Natural killer cell (primary cell): ENCODE results near the gene LRRC55. TPM values are rescaled to one million over a fixed set of nuclear protein-coding genes. Genes with fewer than 3 reads are reported as not detected.

ENCODE experiments used
- ATAC-seq, 3 donors: fragments of 150-1000 bp in 2 of 3; fragments of 200-7000 bp in 1 of 3; cut with Tn5 transposase; 1 replicate in 1 of 3; 2 replicates in 2 of 3; pipeline ENCODE4 v1.10.0; 2021; ENCODE audit warnings: mild to moderate bottlenecking in 2 of 3, moderate library complexity in 2 of 3
- DNase-seq, 2 donors: peaks; one replicate each; pipeline versions ENCODE4 v3.0.0 to v3.0.0-alpha.2; 2013 to 2021; ENCODE audit warnings: mixed read lengths in 1 of 2
- H3K27ac ChIP-seq: one replicate; pipeline ENCODE4 v1.5.1; 2013; ENCODE audit warnings: mild to moderate bottlenecking, low read length
- H3K27me3 ChIP-seq: one replicate; pipeline ENCODE4 v1.6.1; 2013; ENCODE audit warnings: low read length; ENCODE audit not compliant: control insufficient read depth, insufficient read depth
- H3K36me3 ChIP-seq: one replicate; pipeline ENCODE4 v1.6.1; 2013; ENCODE audit warnings: low read length; ENCODE audit not compliant: control insufficient read depth, insufficient read depth
- H3K4me1 ChIP-seq: one replicate; pipeline ENCODE4 v1.6.1; 2013; ENCODE audit warnings: low read length; ENCODE audit not compliant: control insufficient read depth, insufficient read depth
- H3K4me3 ChIP-seq: one replicate; pipeline ENCODE4 v1.5.1; 2013; ENCODE audit warnings: low read length
- H3K9me3 ChIP-seq: one replicate; pipeline ENCODE4 v1.6.1; 2013; ENCODE audit warnings: low read length; ENCODE audit not compliant: control insufficient read depth, insufficient read depth
- H3K27ac Mint-ChIP-seq, 2 donors: one replicate each; pipeline ENCODE4 v1.8.0; 2022; ENCODE audit warnings: mild to moderate bottlenecking in 2 of 2, mixed read lengths in 2 of 2, moderate library complexity in 1 of 2
- H3K27me3 Mint-ChIP-seq, 2 donors: one replicate each; pipeline ENCODE4 v1.8.0; 2022; ENCODE audit warnings: low read depth in 2 of 2, mixed read lengths in 2 of 2
- H3K36me3 Mint-ChIP-seq: one replicate; pipeline ENCODE4 v1.8.0; 2022; ENCODE audit warnings: mixed read lengths
- H3K4me1 Mint-ChIP-seq, 2 donors: one replicate each; pipeline ENCODE4 v1.8.0; 2022; ENCODE audit warnings: mixed read lengths in 2 of 2
- H3K4me3 Mint-ChIP-seq: one replicate; pipeline ENCODE4 v1.8.0; 2022; ENCODE audit warnings: mild to moderate bottlenecking, moderate library complexity, mixed read lengths
- H3K9me3 Mint-ChIP-seq, 2 donors: one replicate each; pipeline ENCODE4 v1.8.0; 2022; ENCODE audit warnings: mixed read lengths in 2 of 2
- CTCF ChIP-seq: fragments of 200-600 bp; IDR thresholded peaks from one replicate; pipeline ENCODE4 v1.8.0; 2022; ENCODE audit warnings: antibody characterized with exemption
- WGBS: methylation state at CpG from one replicate; pipeline ENCODE4 v1.1.7; 2013; ENCODE audit warnings: missing lambda C conversion rate; ENCODE audit not compliant: insufficient coverage; 5-methylcytosine and 5-hydroxymethylcytosine counted together
- intact Hi-C: fragments of 100-400 bp; cut with micrococcal nuclease; formaldehyde crosslinking; loops from one replicate; pipeline ENCODE4 v1.14.2; 2022
- total RNA-seq, 4 donors: library from RNA; stranded (reverse); fragments of 120-200 nt in 1 of 4; gene quantifications; one replicate each; pipeline versions ENCODE4 v1.2.3 to v1.2.4, GENCODE V29; 2013 to 2022

The LRRC55 gene
- total RNA-seq, 3 donors from 2014 or later (not counting 1 experiment from before 2014, with no cell fraction given), result not detected

DNA sequence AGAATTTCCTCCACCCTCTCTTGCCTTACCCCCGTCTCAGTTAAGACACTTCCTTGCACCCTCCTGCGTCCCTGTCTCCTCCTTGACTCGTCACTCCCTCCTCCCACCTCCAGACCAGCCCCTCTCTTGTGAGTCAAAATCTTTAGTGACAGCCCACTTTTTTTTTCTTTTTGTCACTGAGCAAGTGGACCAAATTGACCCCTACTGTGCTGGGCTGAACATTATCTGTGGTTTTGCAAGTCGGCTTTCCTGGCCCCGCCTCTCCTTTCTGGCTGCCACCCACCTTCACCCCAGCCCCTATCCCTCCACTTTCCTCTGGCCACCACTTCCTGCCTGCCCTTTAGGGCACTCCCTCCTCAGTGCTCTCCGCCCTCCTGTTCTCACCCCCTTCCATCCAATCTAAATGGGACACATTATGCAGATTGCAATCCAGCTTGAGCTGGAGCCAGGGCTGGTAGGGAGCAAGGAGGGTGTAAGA, 55.5 kb downstream of the LRRC55 start, which contains the start of gene APLNR:
Gene APLNR (minus strand): TSS at position 47 of the 478 bp plus-strand sequence. CDS start 246 bp downstream, outside the sequence.
- Histone ChIP-seq H3K4me3 (no peak within 1 kb of the TSS), H3K27ac (no peak within 1 kb of the TSS), H3K4me1 (peaks cover 17% of the 10 kb centered on the region), H3K27me3 (no peaks in the 10 kb centered on the region), H3K36me3 (no peaks in the 10 kb centered on the region), H3K9me3 (no peaks in the 10 kb centered on the region)
- Mint-ChIP-seq H3K9me3 (no peaks in the 10 kb centered on the region), H3K27ac (peak within 1 kb of the TSS; percentile 64 to 75), H3K4me3 (peak within 1 kb of the TSS; percentile 78), H3K4me1 (peaks cover 26 to 43% of the 10 kb centered on the region in 2 donors), H3K27me3 (peaks cover 18 to 21% of the 10 kb centered on the region in 2 donors), H3K36me3 (no peaks in the 10 kb centered on the region)
- DNase-seq (peak in 1 of 2 donors; percentile 16), ATAC-seq (peak; percentile 40 to 79 (median 70))
- 1% methylated on average over 5 of the region's 6 CpGs for WGBS
- TF ChIP-seq CTCF, result no peak
- intact Hi-C loops, result no loop called here

- H3K4me1 Mint-ChIP-seq, result peaks cover 28 to 49% of the 10 kb centered on the region in 2 donors
- H3K9me3 ChIP-seq, result no peaks in the 10 kb centered on the region
- no peak for DNase-seq
- ATAC-seq, result no peak
- no peak for TF ChIP-seq CTCF
- intact Hi-C loops, result no loop called here
- no peaks in the 10 kb centered on the region for H3K9me3 Mint-ChIP-seq
- H3K27ac Mint-ChIP-seq, result no peak overlapping the region
- H3K4me3 ChIP-seq, result no peak overlapping the region
- WGBS, result 81% methylated on average over 1 of the region's 1 CpG
- no peaks in the 10 kb centered on the region for H3K36me3 Mint-ChIP-seq
- H3K27ac ChIP-seq, result no peak overlapping the region
- peaks cover 0 to 11% of the 10 kb centered on the region in 2 donors for H3K27me3 Mint-ChIP-seq
- no peaks in the 10 kb centered on the region for H3K27me3 ChIP-seq
- no peaks in the 10 kb centered on the region for H3K36me3 ChIP-seq
- H3K4me3 Mint-ChIP-seq, result no peak overlapping the region
- H3K4me1 ChIP-seq, result peaks cover 17% of the 10 kb centered on the region
These were observed 57.6 kb downstream of the LRRC55 start for GRCh38 chr11:57239348-57239747.

GRCh38 chr11:57240007-57240406, 58.3 kb downstream of the LRRC55 start:
- H3K27me3 ChIP-seq, result no peaks in the 10 kb centered on the region
- no peaks in the 10 kb centered on the region for H3K9me3 ChIP-seq
- DNase-seq, result no peak
- H3K4me1 ChIP-seq, result peaks cover 17% of the 10 kb centered on the region
- no peak for TF ChIP-seq CTCF
- 95% methylated on average over 2 of the region's 2 CpGs for WGBS
- no peak for ATAC-seq
- peaks cover 34 to 56% of the 10 kb centered on the region in 2 donors for H3K4me1 Mint-ChIP-seq
- H3K27ac Mint-ChIP-seq, result no peak overlapping the region
- H3K27ac ChIP-seq, result no peak overlapping the region
- no peaks in the 10 kb centered on the region for H3K36me3 Mint-ChIP-seq
- intact Hi-C loops, result no loop called here
- peaks cover 0 to 11% of the 10 kb centered on the region in 2 donors for H3K27me3 Mint-ChIP-seq
- no peaks in the 10 kb centered on the region for H3K36me3 ChIP-seq
- no peaks in the 10 kb centered on the region for H3K9me3 Mint-ChIP-seq
- H3K4me3 ChIP-seq, result no peak overlapping the region
- no peak overlapping the region for H3K4me3 Mint-ChIP-seq

GRCh38 chr11:57240757-57241156, 59.0 kb downstream of the LRRC55 start:
- no peaks in the 10 kb centered on the region for H3K9me3 ChIP-seq
- TF ChIP-seq CTCF, result no peak
- no peak overlapping the region for H3K4me3 ChIP-seq
- no peaks in the 10 kb centered on the region for H3K27me3 ChIP-seq
- H3K27ac Mint-ChIP-seq, result no peak overlapping the region
- H3K9me3 Mint-ChIP-seq, result no peaks in the 10 kb centered on the region
- 41% methylated on average over 5 of the region's 5 CpGs for WGBS
- no peaks in the 10 kb centered on the region for H3K36me3 Mint-ChIP-seq
- H3K4me1 ChIP-seq, result peaks cover 17% of the 10 kb centered on the region
- H3K4me3 Mint-ChIP-seq, result no peak overlapping the region
- ATAC-seq, result no peak
- DNase-seq, result no peak
- H3K4me1 Mint-ChIP-seq, result peaks cover 40 to 55% of the 10 kb centered on the region in 2 donors
- intact Hi-C loops, result no loop called here
- H3K27me3 Mint-ChIP-seq, result peaks cover 0 to 3% of the 10 kb centered on the region in 2 donors
- H3K36me3 ChIP-seq, result no peaks in the 10 kb centered on the region
- H3K27ac ChIP-seq, result no peak overlapping the region
